ENCODE data around the gene FOXRED1.

Gene FOXRED1

GRCh38 chr11:126268708-126269579 is at the start of gene FOXRED1, which contains the start of gene SRPRA:
Gene FOXRED1, plus strand, starts transcription at chr11:126269154. Its CDS starts 53 bp downstream, at chr11:126269207.
Gene SRPRA, minus strand, starts transcription at chr11:126268895. Its CDS starts 91 bp downstream, at chr11:126268804.
- Histone ChIP-seq H3K36me3 (replicated peaks) (peaks cover 53% of the 10 kb centered on the region), H3K4me1 (peaks cover 14% of the 10 kb centered on the region), H3K27me3 (ENCODE audit: low read depth) (no peaks in the 10 kb centered on the region), H3K9me3 (no peaks in the 10 kb centered on the region), H3K4me3 (peak within 1 kb of the TSS; percentile 99)
- DNase-seq (ENCODE audit: low spot score in 2 of 2): peak; percentile 97 to 100
- in situ Hi-C loops (cut with MboI; ENCODE audit: low sequenced_read_pairs): no loop called here

GRCh38 chr11:126219547-126219946 is 49.4 kb upstream of the FOXRED1 start:
- no peaks in the 10 kb centered on the region; the same call in 1 of the 2 replicates for H3K4me1 ChIP-seq
- in situ Hi-C loops (cut with MboI; ENCODE audit: low sequenced_read_pairs): loop anchor here (25.0 kb wide), 1 partner anchor 582 kb away; the partner anchor contains the start of gene CHEK1
- no peak overlapping the region for H3K4me3 ChIP-seq
- no peaks in the 10 kb centered on the region for H3K27me3 ChIP-seq (ENCODE audit: low read depth)
- no peaks in the 10 kb centered on the region for H3K36me3 ChIP-seq (replicated peaks)
- DNase-seq (ENCODE audit: low spot score in 2 of 2): no peak
- H3K9me3 ChIP-seq: no peaks in the 10 kb centered on the region

- in situ Hi-C loops (cut with MboI; ENCODE audit: low sequenced_read_pairs): loop anchor here (25.0 kb wide), 1 partner anchor 587 kb away; the partner anchor contains the start of gene CHEK1
- no peaks in the 10 kb centered on the region for H3K36me3 ChIP-seq (replicated peaks)
- no peaks in the 10 kb centered on the region for H3K4me1 ChIP-seq
- H3K27me3 ChIP-seq (ENCODE audit: low read depth): no peaks in the 10 kb centered on the region
- no peak for DNase-seq (ENCODE audit: low spot score in 2 of 2)
- H3K9me3 ChIP-seq: no peaks in the 10 kb centered on the region
- no peak overlapping the region for H3K4me3 ChIP-seq
These were observed 44.2 kb upstream of the FOXRED1 start for GRCh38 chr11:126224647-126225294.

- in situ Hi-C loops (cut with MboI; ENCODE audit: low sequenced_read_pairs): no loop called here
- Histone ChIP-seq H3K36me3 (replicated peaks) (no peaks in the 10 kb centered on the region), H3K4me3 (no peak overlapping the region), H3K27me3 (ENCODE audit: low read depth) (no peaks in the 10 kb centered on the region), H3K9me3 (no peaks in the 10 kb centered on the region), H3K4me1 (no peaks in the 10 kb centered on the region)
- no peak for DNase-seq (ENCODE audit: low spot score in 2 of 2)
These were observed 43.7 kb upstream of the FOXRED1 start for GRCh38 chr11:126225295-126225665.

GRCh38 chr11:126226334-126227084 is 42.4 kb upstream of the FOXRED1 start:
- Histone ChIP-seq H3K4me1 (no peaks in the 10 kb centered on the region), H3K36me3 (replicated peaks) (no peaks in the 10 kb centered on the region), H3K9me3 (no peaks in the 10 kb centered on the region), H3K4me3 (no peak overlapping the region), H3K27me3 (ENCODE audit: low read depth) (no peaks in the 10 kb centered on the region)
- DNase-seq (ENCODE audit: low spot score in 2 of 2): no peak
- in situ Hi-C loops (cut with MboI; ENCODE audit: low sequenced_read_pairs): no loop called here

GRCh38 chr11:126229858-126230540 is 39.0 kb upstream of the FOXRED1 start:
- in situ Hi-C loops (cut with MboI; ENCODE audit: low sequenced_read_pairs): no loop called here
- Histone ChIP-seq H3K4me3 (no peak overlapping the region), H3K36me3 (replicated peaks) (no peaks in the 10 kb centered on the region), H3K4me1 (no peaks in the 10 kb centered on the region), H3K27me3 (ENCODE audit: low read depth) (no peaks in the 10 kb centered on the region), H3K9me3 (no peaks in the 10 kb centered on the region)
- DNase-seq (ENCODE audit: low spot score in 2 of 2): no peak

GRCh38 chr11:126231725-126232459 is 37.1 kb upstream of the FOXRED1 start:
- in situ Hi-C loops (cut with MboI; ENCODE audit: low sequenced_read_pairs): no loop called here

GRCh38 chr11:126232683-126233082 is 36.3 kb upstream of the FOXRED1 start:
- in situ Hi-C loops (cut with MboI; ENCODE audit: low sequenced_read_pairs): no loop called here
- Histone ChIP-seq H3K36me3 (replicated peaks) (no peaks in the 10 kb centered on the region; the same call in 1 of the 2 replicates), H3K27me3 (ENCODE audit: low read depth) (no peaks in the 10 kb centered on the region), H3K4me3 (no peak overlapping the region), H3K9me3 (no peaks in the 10 kb centered on the region), H3K4me1 (no peaks in the 10 kb centered on the region)
- no peak for DNase-seq (ENCODE audit: low spot score in 2 of 2)

More at GRCh38 chr11:126231725-126232459, 37.1 kb upstream of the FOXRED1 start:
- no peak overlapping the region for H3K4me3 ChIP-seq
- no peaks in the 10 kb centered on the region for H3K4me1 ChIP-seq
- no peaks in the 10 kb centered on the region; the same call in 1 of the 2 replicates for H3K36me3 ChIP-seq (replicated peaks)
- DNase-seq (ENCODE audit: low spot score in 2 of 2): no peak
- H3K27me3 ChIP-seq (ENCODE audit: low read depth): no peaks in the 10 kb centered on the region
- no peaks in the 10 kb centered on the region for H3K9me3 ChIP-seq

GRCh38 chr11:126233391-126233790 is 35.6 kb upstream of the FOXRED1 start:
- no peaks in the 10 kb centered on the region for H3K9me3 ChIP-seq
- H3K4me3 ChIP-seq: no peak overlapping the region
- H3K36me3 ChIP-seq (replicated peaks): no peaks in the 10 kb centered on the region; the same call in 1 of the 2 replicates
- no peak for DNase-seq (ENCODE audit: low spot score in 2 of 2)
- no peaks in the 10 kb centered on the region for H3K27me3 ChIP-seq (ENCODE audit: low read depth)
- no peaks in the 10 kb centered on the region for H3K4me1 ChIP-seq
- in situ Hi-C loops (cut with MboI; ENCODE audit: low sequenced_read_pairs): no loop called here

GRCh38 chr11:126246636-126247035 is 22.3 kb upstream of the FOXRED1 start:
- no peak for DNase-seq (ENCODE audit: low spot score in 2 of 2)
- Histone ChIP-seq H3K4me1 (no peaks in the 10 kb centered on the region), H3K27me3 (ENCODE audit: low read depth) (no peaks in the 10 kb centered on the region), H3K36me3 (replicated peaks) (peaks cover 22% of the 10 kb centered on the region), H3K4me3 (no peak overlapping the region), H3K9me3 (no peaks in the 10 kb centered on the region)
- in situ Hi-C loops (cut with MboI; ENCODE audit: low sequenced_read_pairs): no loop called here

- Histone ChIP-seq H3K36me3 (replicated peaks) (peaks cover 15% of the 10 kb centered on the region), H3K27me3 (ENCODE audit: low read depth) (no peaks in the 10 kb centered on the region), H3K4me3 (no peak overlapping the region), H3K9me3 (no peaks in the 10 kb centered on the region), H3K4me1 (no peaks in the 10 kb centered on the region)
- DNase-seq (ENCODE audit: low spot score in 2 of 2): no peak
- in situ Hi-C loops (cut with MboI; ENCODE audit: low sequenced_read_pairs): no loop called here
These were observed 15.7 kb upstream of the FOXRED1 start for GRCh38 chr11:126253265-126253664.

- no peak for DNase-seq (ENCODE audit: low spot score in 2 of 2)
- Histone ChIP-seq H3K4me3 (no peak overlapping the region), H3K9me3 (no peaks in the 10 kb centered on the region), H3K27me3 (ENCODE audit: low read depth) (no peaks in the 10 kb centered on the region), H3K4me1 (no peaks in the 10 kb centered on the region), H3K36me3 (replicated peaks) (peaks cover 20% of the 10 kb centered on the region)
- in situ Hi-C loops (cut with MboI; ENCODE audit: low sequenced_read_pairs): no loop called here
These were observed 14.1 kb upstream of the FOXRED1 start for GRCh38 chr11:126254819-126255218.

Measured in HAP-1 (cell line).